ENCODE measurements around the gene FABP7. TPM values are rescaled to one million over a fixed set of nuclear protein-coding genes. Genes with fewer than 3 reads are reported as not detected.
"Not testable (repeated sequence)": the region's sequence is repeated elsewhere in the genome, so short reads cannot be mapped to it uniquely, and the experiment has no call there.

Gene FABP7
- total RNA-seq = not detected in 2 replicates

DNA sequence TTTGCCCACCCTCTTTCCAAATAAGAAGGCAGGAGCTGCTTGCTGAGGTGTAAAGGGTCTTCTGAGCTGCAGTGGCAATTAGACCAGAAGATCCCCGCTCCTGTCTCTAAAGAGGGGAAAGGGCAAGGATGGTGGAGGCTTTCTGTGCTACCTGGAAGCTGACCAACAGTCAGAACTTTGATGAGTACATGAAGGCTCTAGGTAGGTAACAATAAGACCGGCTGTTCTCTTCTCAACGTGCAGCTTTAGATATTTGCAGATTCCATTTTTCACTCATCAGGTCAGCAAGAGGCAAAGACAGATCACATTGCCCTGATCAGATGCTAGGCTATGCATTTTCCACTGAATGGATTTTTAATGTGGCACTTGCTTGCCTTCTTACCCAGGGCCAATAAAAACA lies at the start of gene FABP7:
FABP7 (plus strand) TSS at position 50 of the 400 bp plus-strand sequence; CDS start at position 129, 79 bp downstream.
- DNase-seq (ENCODE audit: low read depth, low spot score) = no peak

DNA sequence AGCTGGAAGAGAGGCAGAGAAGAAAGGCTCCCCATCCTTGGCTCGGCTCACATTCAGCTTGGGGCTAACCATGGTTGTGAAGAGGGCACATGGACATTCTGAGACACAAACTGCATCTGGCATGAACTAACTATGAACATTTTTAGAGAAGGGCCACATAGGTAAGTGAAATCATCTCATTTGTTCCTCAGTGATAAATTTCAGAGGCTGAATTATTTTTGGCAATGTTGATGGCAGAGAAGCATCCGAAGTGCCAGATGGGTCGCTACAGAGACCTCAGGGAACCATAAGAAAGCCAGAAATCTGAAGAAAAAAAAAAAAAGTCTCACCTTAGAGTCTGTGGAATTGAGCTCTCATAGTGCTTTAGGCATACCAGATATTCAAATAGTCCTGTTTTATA lies 49.2 kb upstream of the FABP7 start:
- no peak for DNase-seq (ENCODE audit: low read depth, low spot score)

DNA sequence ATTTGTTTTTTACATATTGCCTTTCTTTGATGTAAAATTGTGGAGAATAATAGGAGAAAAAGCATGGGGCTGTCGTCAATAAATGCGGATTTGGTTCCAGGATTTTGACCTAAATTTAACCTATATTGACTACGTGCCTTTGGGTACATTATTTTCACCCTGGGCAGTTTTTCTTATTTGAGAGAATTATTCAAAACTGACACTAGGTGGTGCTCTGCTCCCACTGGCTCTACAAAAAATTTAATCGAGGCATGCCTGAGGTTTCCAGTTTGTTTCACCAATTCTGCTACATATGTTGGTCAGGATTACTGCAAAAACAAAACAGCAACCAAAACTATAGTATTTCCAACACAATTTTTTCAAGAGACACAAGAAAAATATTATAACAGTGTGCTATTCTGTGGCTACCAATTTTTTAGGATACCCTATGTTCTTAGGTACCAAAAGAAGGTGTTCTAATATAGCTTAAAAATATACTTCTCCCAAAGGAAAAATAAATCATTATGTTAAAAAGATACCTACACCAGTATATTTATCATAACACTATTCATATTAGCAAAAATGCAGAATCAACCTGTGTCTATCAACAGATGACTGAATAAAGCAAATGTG lies 48.6 kb upstream of the FABP7 start:
- no peak for DNase-seq (ENCODE audit: low read depth, low spot score)

DNA sequence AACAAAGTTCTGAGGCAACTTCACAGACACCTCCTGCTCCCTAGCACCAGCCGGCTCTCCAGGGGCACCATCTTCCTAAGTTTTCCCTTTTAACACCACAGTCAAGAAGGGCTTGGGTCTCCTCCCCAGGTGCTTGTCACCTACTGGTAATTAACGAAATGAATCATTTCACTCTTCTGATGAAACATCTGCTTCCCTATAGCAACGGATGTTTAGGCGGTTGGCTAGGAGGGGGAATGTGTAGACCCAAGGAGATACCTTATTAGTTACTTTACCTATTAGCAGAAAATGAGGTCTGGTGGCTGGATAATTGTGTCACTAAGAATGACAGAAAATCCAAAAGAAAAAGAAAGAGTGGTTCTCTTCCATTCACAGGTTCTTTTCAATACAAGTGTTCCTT lies 46.3 kb upstream of the FABP7 start:
- no peak for DNase-seq (ENCODE audit: low read depth, low spot score)

DNA sequence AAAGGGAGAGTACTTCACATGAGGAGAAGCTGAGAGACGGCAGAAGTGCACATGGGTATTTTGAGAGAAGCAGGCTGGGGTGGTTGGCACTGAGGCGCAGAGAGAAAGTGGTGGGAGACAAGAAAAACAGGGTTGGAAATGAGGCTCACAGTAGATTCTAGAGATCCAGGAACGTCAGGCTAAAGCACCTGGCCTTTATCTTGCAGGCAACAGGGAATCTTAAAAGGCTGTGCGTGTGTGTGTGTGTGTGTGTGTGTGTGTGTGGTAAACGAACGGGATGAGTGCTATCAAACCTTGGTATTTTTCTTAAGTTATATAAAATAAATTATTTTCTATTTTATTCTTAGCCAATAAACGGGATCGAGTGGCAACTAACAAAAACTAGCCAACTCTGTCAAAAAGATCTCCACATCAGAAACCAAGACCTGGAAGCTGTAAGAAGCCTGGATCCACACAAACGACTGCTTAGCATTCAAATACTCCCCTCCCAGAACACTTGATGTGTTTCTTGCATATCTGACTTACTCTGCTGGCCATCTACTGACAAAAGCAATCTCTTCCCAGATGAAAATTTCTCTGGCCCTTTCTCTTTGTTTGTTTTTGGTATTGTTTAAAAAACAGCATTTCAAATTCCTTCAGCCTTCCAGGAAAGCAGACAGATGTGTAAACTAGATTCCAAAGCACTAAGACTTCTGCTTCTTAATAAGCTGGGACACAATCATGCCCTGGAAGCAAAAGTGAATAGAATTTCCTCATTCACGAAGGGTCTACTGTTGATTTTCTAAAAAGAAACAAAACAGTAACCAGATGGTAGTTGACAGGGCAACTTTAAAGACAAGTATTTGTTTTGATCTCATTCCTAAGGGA lies 44.8 kb upstream of the FABP7 start:
- DNase-seq (ENCODE audit: low read depth, low spot score) = no peak

DNA sequence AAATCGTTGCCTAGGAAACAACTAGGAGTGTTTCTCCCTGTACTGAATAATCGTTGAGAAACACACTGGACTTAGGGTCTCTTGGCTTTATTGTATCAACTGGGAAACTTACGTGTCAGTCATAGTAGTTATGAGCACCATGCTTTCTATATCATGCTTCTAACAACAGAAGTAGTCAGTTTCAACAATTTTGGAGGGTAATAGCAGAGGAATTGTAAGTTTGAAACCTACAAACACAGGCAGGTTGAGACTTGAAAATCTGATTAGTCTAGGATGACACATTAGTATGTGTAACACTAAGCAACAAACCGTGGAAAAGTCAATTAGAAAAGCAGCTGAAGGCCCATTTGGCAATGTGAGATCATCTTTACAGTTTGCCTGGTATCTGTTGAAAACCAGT lies 43.9 kb upstream of the FABP7 start:
- DNase-seq (ENCODE audit: low read depth, low spot score) = no peak

DNA sequence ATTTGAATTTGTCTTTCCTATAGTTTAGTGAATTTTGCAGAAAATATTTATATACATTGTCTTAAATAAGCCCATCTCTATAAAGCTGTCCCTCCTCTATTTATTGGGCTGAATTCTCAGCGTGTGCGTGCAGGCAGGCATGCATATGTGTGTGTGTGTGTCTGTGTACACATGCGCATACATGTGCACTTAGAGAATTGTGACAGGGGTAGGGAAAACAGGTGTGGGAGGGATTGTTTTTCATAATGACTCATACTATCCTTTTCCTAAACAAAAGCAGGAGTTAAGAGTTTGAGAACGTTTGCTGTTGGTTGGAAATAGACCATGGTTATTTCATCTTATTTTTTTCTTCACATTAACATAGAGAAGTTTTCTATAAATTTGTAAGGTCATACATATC lies 43.4 kb upstream of the FABP7 start:
- no peak for DNase-seq (ENCODE audit: low read depth, low spot score)

DNA sequence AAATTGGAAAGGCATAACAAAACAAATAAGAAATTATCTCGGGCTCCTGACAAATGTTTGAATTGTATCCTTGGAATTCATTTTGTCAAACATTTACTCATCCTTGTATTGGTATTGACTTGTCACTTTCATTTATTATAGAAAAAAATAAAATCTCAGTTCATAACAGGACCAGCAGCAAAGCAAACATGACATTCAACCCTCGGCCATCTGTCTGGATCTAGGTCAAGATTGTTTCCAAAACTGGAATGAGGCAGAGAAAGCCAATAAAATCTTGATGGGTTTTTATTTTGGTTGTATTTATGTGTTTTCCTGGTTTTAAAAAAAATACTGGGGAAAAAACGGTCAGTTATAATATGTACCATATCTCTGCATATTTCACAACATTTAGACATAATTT lies 42.9 kb upstream of the FABP7 start:
- no peak for DNase-seq (ENCODE audit: low read depth, low spot score)

DNA sequence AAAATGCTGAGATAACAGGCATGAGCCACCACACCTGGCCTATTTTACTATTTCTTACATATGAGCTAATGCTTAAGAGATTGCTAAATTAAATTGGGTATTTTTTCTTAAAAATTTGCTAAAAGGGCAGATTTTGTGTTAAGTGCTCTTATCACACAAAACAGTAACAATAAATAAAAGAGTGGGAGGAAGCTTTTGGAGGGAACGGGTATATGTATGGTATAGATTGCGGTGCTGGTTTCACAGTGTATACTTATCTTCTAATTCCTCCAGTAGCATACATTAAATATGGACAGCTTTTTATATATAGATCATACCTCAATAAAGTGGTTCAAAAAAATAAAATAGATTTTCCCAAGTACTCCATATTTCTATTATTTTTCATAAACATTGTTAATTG lies 39.4 kb upstream of the FABP7 start:
- no peak for DNase-seq (ENCODE audit: low read depth, low spot score)

DNA sequence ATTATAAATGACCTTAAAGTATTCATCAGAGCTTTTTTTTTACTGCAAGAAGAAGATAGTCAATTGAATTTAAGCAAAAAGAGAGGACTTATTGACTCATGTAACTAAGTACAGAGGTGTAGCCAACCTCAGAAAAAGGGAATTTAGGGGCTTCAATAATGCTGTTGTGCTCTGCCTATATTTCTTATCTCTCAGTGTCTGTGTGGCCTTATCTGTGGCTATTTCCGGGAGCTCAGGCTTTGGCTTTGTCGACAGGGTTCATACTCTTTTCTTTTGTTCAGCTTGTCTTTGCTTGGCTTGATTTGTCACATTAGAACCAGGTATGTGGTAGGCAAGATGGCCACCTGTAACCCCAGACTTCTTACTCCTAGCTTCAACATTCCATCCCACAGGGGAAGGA lies 38.6 kb upstream of the FABP7 start:
- no peak for DNase-seq (ENCODE audit: low read depth, low spot score)

DNA sequence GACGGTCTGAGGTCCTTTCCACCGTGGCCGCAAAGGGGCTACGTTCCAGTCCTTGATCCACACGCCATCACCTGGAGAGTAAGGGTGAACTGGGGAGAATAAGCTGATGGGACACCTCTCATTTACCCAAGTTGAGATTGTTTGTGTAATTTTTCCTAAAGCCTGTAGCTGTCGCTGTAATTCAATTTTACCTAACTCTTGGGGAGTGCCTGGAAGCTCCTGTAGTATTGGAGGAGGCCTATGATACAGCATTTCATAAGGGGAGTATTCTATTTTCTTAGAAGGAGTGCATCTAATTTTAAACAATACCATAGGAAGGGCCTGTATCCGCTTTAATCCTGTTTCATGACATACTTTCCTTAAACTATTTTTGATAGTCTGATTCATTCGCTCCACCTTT lies 35.3 kb upstream of the FABP7 start:
- not testable (repeated sequence) for DNase-seq (ENCODE audit: low read depth, low spot score)

DNA sequence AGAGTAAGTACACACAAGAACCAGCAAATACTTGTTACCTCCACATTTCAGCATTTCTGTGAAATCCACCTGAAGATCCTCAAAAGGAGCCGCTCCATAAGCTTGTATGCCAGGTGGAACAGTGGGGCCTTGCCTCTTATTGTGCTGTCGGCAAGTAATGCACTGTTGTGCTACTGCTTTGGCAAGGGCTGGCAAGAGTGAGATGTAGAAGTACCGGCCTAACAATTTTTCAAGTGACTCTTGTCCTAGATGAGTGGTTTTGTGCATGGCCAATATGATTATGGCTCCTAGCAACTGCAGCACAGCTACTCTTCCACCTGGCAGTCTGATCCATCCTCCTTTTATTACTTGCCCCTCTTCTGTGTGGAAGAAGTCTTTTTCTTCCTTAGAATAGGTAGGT lies 34.7 kb upstream of the FABP7 start:
- DNase-seq (ENCODE audit: low read depth, low spot score) = not testable (repeated sequence)

DNA sequence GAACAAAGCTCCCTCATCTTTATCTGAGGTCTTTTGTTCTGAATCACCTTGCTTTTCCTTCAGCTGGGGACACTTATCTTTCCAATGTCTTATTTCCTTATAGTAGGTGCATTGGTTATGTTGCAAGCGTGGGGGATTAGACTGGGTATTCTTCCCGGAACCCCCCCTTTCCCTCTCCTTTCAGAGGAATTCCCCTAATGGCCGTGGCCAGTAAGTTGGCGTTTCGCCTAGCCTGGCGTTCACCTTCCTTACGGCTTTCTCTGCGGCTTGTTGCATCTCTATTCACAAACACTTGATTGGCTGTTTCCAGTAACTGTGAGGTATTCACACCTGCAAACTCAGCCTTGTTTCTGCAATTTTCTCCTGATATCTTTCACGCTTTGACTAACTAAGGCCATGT lies 32.8 kb upstream of the FABP7 start:
- no peak for DNase-seq (ENCODE audit: low read depth, low spot score)

DNA sequence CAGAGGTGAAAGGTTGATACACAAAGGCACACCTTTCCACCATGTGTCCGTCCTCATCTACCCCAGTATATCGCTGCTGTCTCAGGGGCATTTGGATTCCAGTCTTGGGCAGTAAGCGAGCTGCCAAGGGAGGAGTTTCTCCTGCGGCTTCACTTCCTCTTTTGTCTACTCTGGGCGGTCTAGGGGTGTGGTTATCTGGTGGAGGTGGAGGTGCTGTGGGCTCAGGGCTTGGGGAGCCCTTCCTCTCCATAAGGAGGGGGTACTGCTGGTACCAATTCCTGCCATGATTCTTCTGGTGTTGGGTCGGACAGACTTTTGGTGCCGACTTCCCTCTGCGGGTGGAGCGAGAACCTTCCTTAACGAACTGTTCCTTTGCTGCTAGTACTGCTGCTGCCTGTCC lies 31.9 kb upstream of the FABP7 start:
- no peak for DNase-seq (ENCODE audit: low read depth, low spot score)

DNA sequence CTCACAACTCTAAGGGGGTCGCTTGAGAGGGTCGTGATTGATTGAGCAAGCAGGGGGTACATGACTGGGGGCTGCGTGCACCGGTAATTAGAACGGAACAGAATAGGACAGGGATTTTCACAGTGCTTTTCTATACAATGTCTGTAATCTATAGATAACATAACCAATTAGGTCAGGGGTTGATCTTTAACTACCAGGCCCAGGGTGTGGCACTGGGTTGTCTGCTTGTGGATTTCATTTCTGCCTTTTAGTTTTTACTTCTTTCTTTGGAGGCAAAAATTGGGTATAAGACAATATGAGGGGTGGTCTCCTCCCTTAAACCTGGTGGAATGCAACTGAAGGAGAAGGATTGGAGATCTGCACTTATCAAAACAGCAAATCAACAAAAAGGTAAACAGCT lies 30.6 kb upstream of the FABP7 start:
- DNase-seq (ENCODE audit: low read depth, low spot score) = not testable (repeated sequence)

DNA sequence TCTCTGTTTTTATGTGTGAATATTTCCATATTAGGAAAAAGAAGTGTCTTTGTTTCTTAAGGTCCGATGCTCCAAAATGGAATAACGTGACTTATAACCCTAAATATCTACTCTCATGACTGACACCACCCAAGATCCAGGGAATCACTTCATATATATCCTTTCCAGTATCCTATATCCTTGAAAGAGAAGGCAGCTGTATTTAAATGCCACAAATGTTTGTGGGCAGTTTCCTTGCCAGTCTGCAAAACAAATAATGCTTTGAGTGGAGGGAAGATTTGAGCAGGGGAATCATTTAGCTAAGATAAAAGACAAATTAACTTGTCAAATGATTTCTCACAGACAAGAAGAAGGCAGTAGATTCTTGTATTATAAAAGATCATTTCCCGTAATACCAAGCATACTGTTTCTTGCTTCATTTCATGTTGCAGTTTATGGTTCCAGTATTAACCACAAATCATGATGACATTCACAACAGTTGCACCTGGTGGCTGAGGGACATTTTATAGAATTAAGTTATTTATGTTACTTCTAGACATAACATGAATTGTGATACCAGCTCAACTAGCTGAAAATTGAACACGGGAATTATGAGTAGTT lies 30.0 kb upstream of the FABP7 start:
- no peak for DNase-seq (ENCODE audit: low read depth, low spot score)

DNA sequence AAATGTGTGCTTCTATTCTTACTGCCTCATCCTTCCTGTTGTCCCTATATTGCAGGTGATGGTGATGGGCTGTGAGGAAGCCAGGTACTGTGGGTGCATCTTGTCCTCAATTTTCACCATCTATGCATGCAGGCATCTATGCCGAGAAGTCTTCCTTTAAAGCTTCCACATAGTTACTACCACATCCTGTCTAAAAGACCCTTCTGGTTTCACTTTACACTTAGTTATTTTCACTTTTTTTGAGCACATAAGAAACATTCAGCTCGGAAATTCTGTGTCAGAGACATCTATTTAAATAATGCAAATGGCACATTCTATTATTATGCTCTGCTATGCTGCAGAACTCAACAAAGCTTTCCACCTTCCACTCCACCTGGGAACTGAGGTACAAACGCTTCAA lies 28.2 kb upstream of the FABP7 start:
- DNase-seq (ENCODE audit: low read depth, low spot score) = no peak

DNA sequence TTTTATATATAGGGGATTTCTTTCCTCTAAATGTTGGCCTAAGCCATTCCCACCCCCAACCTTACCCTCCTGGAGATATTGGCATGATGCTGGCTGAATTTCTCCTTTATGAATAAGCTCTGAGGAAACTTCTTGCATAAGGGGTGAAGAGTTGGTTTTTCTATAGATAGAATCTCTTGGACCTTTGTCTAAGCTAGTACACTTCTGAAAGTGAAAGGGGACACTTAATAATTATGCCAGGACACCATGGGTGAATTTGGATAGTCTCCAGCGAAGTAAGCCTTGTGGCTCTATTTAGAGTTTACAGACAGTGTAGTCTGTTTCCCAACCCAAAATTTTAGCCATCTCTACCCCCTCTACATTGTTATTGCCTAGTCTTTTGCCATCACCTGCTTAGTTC lies 27.1 kb upstream of the FABP7 start:
- DNase-seq (ENCODE audit: low read depth, low spot score) = no peak

DNA sequence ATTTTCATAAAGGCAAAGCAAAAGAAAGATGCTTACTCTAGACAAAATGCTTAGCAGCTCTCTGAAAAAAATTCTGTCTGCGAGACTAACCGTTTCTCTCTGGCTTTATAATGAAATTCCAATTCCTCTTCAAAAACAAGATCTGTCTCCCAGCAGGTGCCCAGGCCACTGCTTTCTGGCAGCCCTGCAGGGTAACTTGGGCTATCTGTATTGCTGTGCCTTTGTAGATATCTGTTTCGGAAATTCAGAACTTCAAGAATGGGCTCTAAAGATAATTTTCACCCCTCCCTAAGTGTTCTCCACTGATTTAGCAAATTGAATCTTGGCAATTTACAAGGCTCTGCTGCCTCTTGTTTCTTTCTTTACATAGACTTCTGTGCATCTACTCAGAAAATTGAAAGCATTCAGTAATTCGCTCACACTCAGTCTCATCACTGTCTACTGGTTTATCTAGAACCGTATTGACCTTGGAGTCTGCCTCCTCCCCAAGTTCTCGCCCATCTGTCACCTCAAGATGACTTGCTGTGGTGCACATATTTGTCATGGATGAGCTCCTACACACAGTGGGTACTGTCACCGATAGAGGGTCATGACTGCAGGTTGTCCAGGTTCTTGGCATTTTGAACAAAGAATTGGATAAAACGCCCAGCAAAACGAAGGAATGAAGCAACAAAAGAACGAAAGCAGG lies 26.4 kb upstream of the FABP7 start:
- no peak for DNase-seq (ENCODE audit: low read depth, low spot score)

DNA sequence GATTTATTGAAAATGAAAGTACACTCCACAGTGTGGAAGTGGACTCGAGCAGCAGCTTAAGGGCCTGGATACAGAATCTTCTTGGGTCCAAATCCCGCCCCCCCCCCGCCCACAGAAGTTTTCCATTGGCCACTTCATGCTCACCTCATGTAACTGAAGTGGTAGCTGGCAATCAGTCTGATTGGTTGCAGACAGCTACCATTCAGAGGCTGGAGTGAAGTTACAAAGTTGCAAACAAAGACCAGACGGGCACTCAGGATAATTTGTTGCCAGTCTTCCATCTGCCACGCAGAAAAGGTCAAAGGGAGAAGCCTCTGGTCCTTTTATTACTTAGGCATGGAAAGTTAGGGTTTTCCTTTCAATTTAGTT lies 25.8 kb upstream of the FABP7 start:
- no peak for DNase-seq (ENCODE audit: low read depth, low spot score)

DNA sequence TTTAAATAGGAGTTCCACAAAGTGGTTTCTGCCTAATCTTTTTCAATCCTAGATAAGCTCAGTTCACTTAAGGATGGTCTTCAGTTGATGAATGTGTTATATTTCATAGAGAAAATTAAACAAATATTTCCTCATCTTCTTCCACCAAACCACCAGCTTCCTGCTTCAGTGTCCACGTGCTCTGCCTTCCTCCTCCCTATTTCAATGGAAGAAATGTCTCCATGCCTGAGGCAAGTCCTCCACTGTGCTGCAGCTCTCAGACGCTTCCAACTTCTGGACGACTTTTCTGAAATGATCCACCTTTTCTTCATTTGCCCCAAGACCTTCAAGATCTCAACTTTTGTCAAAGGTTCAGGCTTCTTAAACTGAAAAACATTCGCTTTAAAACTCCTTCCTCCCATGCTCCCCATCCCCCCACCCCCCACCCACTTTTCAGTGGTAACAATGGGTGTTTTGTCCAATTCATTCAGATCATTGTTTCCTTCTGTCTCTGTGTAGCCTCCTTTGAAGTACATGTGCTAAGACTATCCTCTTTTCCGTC lies 25.3 kb upstream of the FABP7 start:
- no peak for DNase-seq (ENCODE audit: low read depth, low spot score)

DNA sequence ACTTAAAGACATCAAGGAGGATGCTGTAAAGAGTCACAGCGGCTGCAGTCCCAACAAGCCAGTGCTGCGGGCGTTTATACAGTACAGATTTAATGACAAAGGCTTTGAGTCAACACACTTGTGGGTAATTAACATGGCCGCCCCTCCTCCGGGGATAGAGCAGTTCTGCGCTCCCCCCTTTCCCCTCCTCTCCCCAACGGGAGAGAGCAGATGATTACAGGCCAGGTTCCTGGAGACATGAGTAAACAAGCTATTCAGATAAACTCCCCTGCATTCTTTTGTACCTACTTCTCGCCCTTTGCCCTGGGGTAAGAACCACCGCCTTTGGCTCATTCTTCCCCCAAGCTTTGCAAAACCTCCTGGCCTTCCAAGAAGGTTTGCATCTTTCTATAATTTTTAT lies 23.6 kb upstream of the FABP7 start:
- DNase-seq (ENCODE audit: low read depth, low spot score) = no peak
